HepG2 (cell line): ENCODE data around the gene CCDC157. TPM values are rescaled to one million over a fixed set of nuclear protein-coding genes. Genes with fewer than 3 reads are reported as not detected.
A peak's percentile ranks its signal among the peaks of the same experiment; 100 is the strongest.

Source experiments
- ATAC-seq: fragments of 200-7000 bp; cut with Tn5 transposase; 3 replicates; pipeline ENCODE4 v1.9.1; 2020; ENCODE audit warnings: mild to moderate bottlenecking, moderate library complexity
- BruUV-seq: library from RNA; stranded (reverse); fragments of 400-500 nt; replicated peaks from 2 replicates; lab custom pipeline; 2021; lab: Mats Ljungman, UMichigan
- CTCF ChIA-PET: fragments of 300-600 bp; formaldehyde crosslinking; extraction: SDS; loops from one replicate; lab custom pipeline; 2021; ENCODE audit warnings: low total read pairs, inconsistent platforms, low intra/inter-chr PET ratio; lab: Yijun Ruan, JAX
- POLR2A ChIA-PET: fragments of 350-600 bp; sonication (Branson Sonifier 250); formaldehyde crosslinking; loops from one replicate; lab custom pipeline; 2020; ENCODE audit warnings: antibody characterized with exemption, inconsistent platforms; lab: Yijun Ruan, JAX
- DNase-seq: peaks from one replicate; pipeline ENCODE4 v3.0.0-alpha.2; 2015; ENCODE audit warnings: low spot score
- FAIRE-seq: peaks from 3 replicates; lab custom pipeline; 2011; peaks lifted over from hg19 to GRCh38; lab: Jason Lieb, UNC
- H2AFZ ChIP-seq: one replicate; pipeline ENCODE4 v1.6.1; 2011; ENCODE audit warnings: low read length, inconsistent platforms
- H3K27ac ChIP-seq: fragments of 300-600 bp; 3 replicates; pipeline ENCODE4 v1.8.0; 2011; ENCODE audit warnings: mixed run types, mild to moderate bottlenecking, mixed read lengths, low read length, inconsistent platforms; ENCODE audit not compliant: insufficient read depth; ENCODE audit errors: extremely low read length
- H3K27me3 ChIP-seq, 2 experiments: fragments of 200-600 bp in 1 of 2; 2 replicates in 1 of 2; 3 replicates in 1 of 2; pipeline versions ENCODE4 v1.6.0 to v1.8.0; 2011; ENCODE audit warnings: low read length in 2 of 2, mild to moderate bottlenecking in 2 of 2, moderate library complexity in 2 of 2, inconsistent platforms in 1 of 2; ENCODE audit not compliant: insufficient read depth in 2 of 2, control insufficient read depth in 1 of 2
- H3K36me3 ChIP-seq, 2 experiments: fragments of 200-600 bp in 1 of 2; replicated peaks in 1 of 2; 2 replicates in 1 of 2; 3 replicates in 1 of 2; pipeline versions ENCODE4 v1.5.1 to v1.8.0; 2011; ENCODE audit warnings: low read length in 2 of 2, inconsistent platforms in 1 of 2; ENCODE audit not compliant: insufficient read depth in 2 of 2, control insufficient read depth in 1 of 2
- H3K4me1 ChIP-seq: 2 replicates; pipeline ENCODE4 v1.5.1; 2012; ENCODE audit warnings: low read length, inconsistent platforms; ENCODE audit not compliant: insufficient read depth
- H3K4me2 ChIP-seq: 2 replicates; pipeline ENCODE4 v1.6.0; 2011; ENCODE audit warnings: low read depth, low read length, inconsistent platforms
- H3K4me3 ChIP-seq, 3 experiments: fragments of 200-600 bp in 1 of 3; sonication (generic), shearing (Covaris generic) in 1 of 3; replicated peaks in 1 of 3; 2 replicates each; pipeline ENCODE4 v1.5.1; 2011 to 2016; ENCODE audit warnings: low read length in 3 of 3, inconsistent platforms in 2 of 3, low read depth in 2 of 3, mild to moderate bottlenecking in 2 of 3, control low read depth in 1 of 3, mixed read lengths in 1 of 3; ENCODE audit not compliant: insufficient read depth in 1 of 3
- H3K79me2 ChIP-seq: one replicate; pipeline ENCODE4 v1.6.1; 2011; ENCODE audit warnings: low read length, inconsistent platforms; ENCODE audit not compliant: insufficient read depth
- H3K9ac ChIP-seq: 2 replicates; pipeline ENCODE4 v1.6.0; 2011; ENCODE audit warnings: mild to moderate bottlenecking, low read depth, low read length, inconsistent platforms; ENCODE audit not compliant: insufficient read depth
- H3K9me3 ChIP-seq: 2 replicates; pipeline ENCODE4 v1.5.1; 2012; ENCODE audit warnings: mild to moderate bottlenecking, low read length
- H4K20me1 ChIP-seq: 2 replicates; pipeline ENCODE4 v1.6.0; 2011; ENCODE audit warnings: inconsistent platforms, mild to moderate bottlenecking, low read length, moderate library complexity; ENCODE audit not compliant: insufficient read depth
- AGO1 ChIP-seq: fragments of 200-400 bp; formaldehyde crosslinking; IDR thresholded peaks from 2 replicates; pipeline ENCODE4 v1.6.1; 2017; ENCODE audit warnings: mild to moderate bottlenecking, low read depth, low read length, moderate library complexity; ENCODE audit not compliant: poor library complexity, severe bottlenecking
- ARID2 ChIP-seq: sonication (generic); formaldehyde crosslinking; IDR thresholded peaks from 2 replicates; pipeline ENCODE4 v1.8.1; 2022; ENCODE audit warnings: mild to moderate bottlenecking, missing genetic modification reagents, borderline replicate concordance
- CC2D1A ChIP-seq: sonication (generic); formaldehyde crosslinking; IDR thresholded peaks from 2 replicates; pipeline ENCODE4 v1.8.1; 2023; ENCODE audit warnings: mild to moderate bottlenecking, missing genetic modification reagents
- CCDC6 ChIP-seq: sonication (generic); formaldehyde crosslinking; IDR thresholded peaks from 2 replicates; pipeline ENCODE4 v1.8.1; 2022; ENCODE audit warnings: mild to moderate bottlenecking, missing genetic modification reagents, moderate library complexity
- MTF1 ChIP-seq: sonication (generic); formaldehyde crosslinking; IDR thresholded peaks from 2 replicates; pipeline ENCODE4 v1.5.0; 2020; ENCODE audit warnings: missing genetic modification reagents
- SALL2 ChIP-seq: sonication (generic); formaldehyde crosslinking; IDR thresholded peaks from 2 replicates; pipeline ENCODE4 v1.8.1; 2023; ENCODE audit warnings: mild to moderate bottlenecking, missing genetic modification reagents, inconsistent platforms
- SMARCE1 ChIP-seq: fragments of 450-650 bp; IDR thresholded peaks from 2 replicates; pipeline ENCODE4 v1.6.1; 2017; ENCODE audit warnings: borderline replicate concordance
- THAP11 ChIP-seq: IDR thresholded peaks from 2 replicates; pipeline ENCODE4 v1.6.1; 2016; ENCODE audit warnings: missing biosample characterization, missing genetic modification reagents
- TSC22D2 ChIP-seq: sonication (generic); formaldehyde crosslinking; IDR thresholded peaks from 2 replicates; pipeline ENCODE4 v1.5.1; 2020; ENCODE audit warnings: missing genetic modification reagents, mild to moderate bottlenecking, borderline replicate concordance
- ZBTB38 ChIP-seq: sonication (generic); formaldehyde crosslinking; IDR thresholded peaks from 2 replicates; pipeline ENCODE4 v1.5.1; 2020; ENCODE audit warnings: mild to moderate bottlenecking, missing genetic modification reagents
- ZNF335 ChIP-seq: sonication (generic); formaldehyde crosslinking; IDR thresholded peaks from 2 replicates; pipeline ENCODE4 v1.4.0; 2020; ENCODE audit warnings: missing genetic modification reagents
- ZNF354B ChIP-seq: sonication (generic); formaldehyde crosslinking; IDR thresholded peaks from 2 replicates; pipeline ENCODE4 v1.8.0; 2022; ENCODE audit warnings: mild to moderate bottlenecking, missing genetic modification reagents
- ZNF367 ChIP-seq: sonication (generic); formaldehyde crosslinking; IDR thresholded peaks from 2 replicates; pipeline ENCODE4 v1.4.0; 2020; ENCODE audit warnings: missing genetic modification reagents, borderline replicate concordance
- ZNF563 ChIP-seq: sonication (generic); formaldehyde crosslinking; IDR thresholded peaks from 2 replicates; pipeline ENCODE4 v1.8.0; 2022; ENCODE audit warnings: mild to moderate bottlenecking, moderate library complexity, missing genetic modification reagents
- ZNF75D ChIP-seq: sonication (generic); formaldehyde crosslinking; IDR thresholded peaks from 2 replicates; pipeline ENCODE4 v1.8.1; 2023; ENCODE audit warnings: missing genetic modification reagents, mild to moderate bottlenecking, borderline replicate concordance
- ZNF883 ChIP-seq: sonication (generic); formaldehyde crosslinking; IDR thresholded peaks from 2 replicates; pipeline ENCODE4 v1.5.1; 2020; ENCODE audit warnings: mild to moderate bottlenecking, missing genetic modification reagents; ENCODE audit errors: not compliant biosample characterization
- WGBS: methylation state at CpG from one replicate; pipeline ENCODE4 v1.1.6; 2017; ENCODE audit warnings: low lambda C conversion rate; 5-methylcytosine and 5-hydroxymethylcytosine counted together
- in situ Hi-C: cut with HindIII; loops from 2 replicates; pipeline ENCODE4 v1.10.0; 2017; ENCODE audit warnings: low pct_unique_long_range_greater_than_20kb; ENCODE audit not compliant: extremely low pct_ligation_motif_present
- intact Hi-C: fragments of 100-400 bp; cut with micrococcal nuclease; formaldehyde crosslinking; loops from one replicate; pipeline ENCODE4 v1.10.0; 2022; ENCODE audit not compliant: unreplicated experiment
- polyA plus RNA-seq, 8 experiments: library from polyadenylated mRNA; depleted of rRNA in 3 of 8; stranded (reverse) in 7 of 8; unstranded in 1 of 8; fragments of >200 nt; fragmentation: Illumina TruSeq in 4 of 8; extraction: Trizol in 4 of 8; gene quantifications; 2 replicates each; pipeline versions ENCODE4 v1.2.1 to v1.2.3, GENCODE V29; 2011 to 2016; ENCODE audit warnings: low read depth in 4 of 8, missing spikeins in 1 of 8, mixed read lengths in 1 of 8; ENCODE audit not compliant: insufficient read depth in 1 of 8
- total RNA-seq, 5 experiments: library from RNA; depleted of rRNA; stranded (reverse); fragments of >200 nt; fragmentation: Illumina TruSeq; extraction: Trizol; gene quantifications; 2 replicates each; pipeline ENCODE4 v1.2.3, GENCODE V29; 2016; ENCODE audit warnings: low read depth in 1 of 5
- TF ChIP-seq, protein P1 (sequence below): sonication (generic); formaldehyde crosslinking; IDR thresholded peaks from 2 replicates; pipeline ENCODE4 v1.4.0; 2020; ENCODE audit warnings: mild to moderate bottlenecking, missing genetic modification reagents

The CCDC157 gene
- total and polyA plus RNA-seq, 2 of the 13 experiments (the other 11 are each of a cell fraction or from before 2014, with no cell fraction given): 1.4 to 1.6 TPM

DNA sequence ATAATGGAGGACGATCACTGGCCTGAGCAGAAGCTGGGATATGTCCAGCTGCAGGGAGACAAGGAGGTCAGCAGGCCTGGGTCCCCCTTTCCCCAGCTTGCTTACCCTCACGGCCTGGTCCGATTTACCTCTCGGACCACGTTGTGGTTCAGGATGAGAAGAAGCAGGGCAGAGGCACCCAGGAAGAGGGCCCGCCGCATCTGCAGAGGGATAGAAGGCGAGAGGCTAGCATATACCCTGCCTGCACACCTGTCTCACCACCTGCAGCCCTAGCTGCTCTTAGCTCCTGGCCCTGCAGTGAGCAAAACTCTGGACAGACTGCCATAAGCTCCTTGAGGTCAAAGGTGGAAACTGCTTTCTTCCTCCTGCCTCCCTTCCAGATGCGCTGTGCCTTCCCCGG is 29.1 kb downstream of the CCDC157 start:
- H4K20me1 ChIP-seq: no peaks in the 10 kb centered on the region
- ChIA-PET POLR2A (no interaction called here), CTCF (no interaction called here)
- no peak for DNase-seq
- H3K9ac ChIP-seq: no peak overlapping the region
- no peak overlapping the region for H2AFZ ChIP-seq
- no peak for ATAC-seq
- peaks cover 9% of the 10 kb centered on the region for H3K4me1 ChIP-seq
- no peaks in the 10 kb centered on the region for H3K79me2 ChIP-seq
- no peak for FAIRE-seq
- H3K4me3 ChIP-seq: no peak overlapping the region
- no peak overlapping the region for H3K27ac ChIP-seq
- no peaks in the 10 kb centered on the region for H3K36me3 ChIP-seq
- WGBS: 92% methylated on average over 9 of the region's 10 CpGs
- BruUV-seq: no TSS peak
- peak overlapping the region; percentile 80; the same call in 1 of the 2 replicates for H3K4me2 ChIP-seq
- no peaks in the 10 kb centered on the region; the same call in 1 of the 2 replicates for H3K9me3 ChIP-seq
- in situ Hi-C loops (loop anchor here (5.0 to 25.0 kb wide), 3 partner anchors 99 to 274 kb away; partner anchors contain the start of gene CASTOR1), intact Hi-C loops (no loop called here)
- no peak for TF ChIP-seq ZNF75D
- TF ChIP-seq SALL2 (CRISPR knock-in tag): no peak
- TF ChIP-seq, protein P1, sequence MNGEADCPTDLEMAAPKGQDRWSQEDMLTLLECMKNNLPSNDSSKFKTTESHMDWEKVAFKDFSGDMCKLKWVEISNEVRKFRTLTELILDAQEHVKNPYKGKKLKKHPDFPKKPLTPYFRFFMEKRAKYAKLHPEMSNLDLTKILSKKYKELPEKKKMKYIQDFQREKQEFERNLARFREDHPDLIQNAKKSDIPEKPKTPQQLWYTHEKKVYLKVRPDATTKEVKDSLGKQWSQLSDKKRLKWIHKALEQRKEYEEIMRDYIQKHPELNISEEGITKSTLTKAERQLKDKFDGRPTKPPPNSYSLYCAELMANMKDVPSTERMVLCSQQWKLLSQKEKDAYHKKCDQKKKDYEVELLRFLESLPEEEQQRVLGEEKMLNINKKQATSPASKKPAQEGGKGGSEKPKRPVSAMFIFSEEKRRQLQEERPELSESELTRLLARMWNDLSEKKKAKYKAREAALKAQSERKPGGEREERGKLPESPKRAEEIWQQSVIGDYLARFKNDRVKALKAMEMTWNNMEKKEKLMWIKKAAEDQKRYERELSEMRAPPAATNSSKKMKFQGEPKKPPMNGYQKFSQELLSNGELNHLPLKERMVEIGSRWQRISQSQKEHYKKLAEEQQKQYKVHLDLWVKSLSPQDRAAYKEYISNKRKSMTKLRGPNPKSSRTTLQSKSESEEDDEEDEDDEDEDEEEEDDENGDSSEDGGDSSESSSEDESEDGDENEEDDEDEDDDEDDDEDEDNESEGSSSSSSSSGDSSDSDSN (CRISPR knock-in tag): 0 out of 2 replicates have a peak, but pooled peaks have one; percentile 22
- no peak for TF ChIP-seq THAP11 (CRISPR knock-in tag)
- TF ChIP-seq MTF1 (CRISPR knock-in tag): no peak
- no peak for TF ChIP-seq CCDC6 (CRISPR knock-in tag)
- no peak for TF ChIP-seq ZNF354B (CRISPR knock-in tag)
- TF ChIP-seq ZBTB38 (CRISPR knock-in tag): 0 out of 2 replicates have a peak, but pooled peaks have one; percentile 1
- no peak for TF ChIP-seq ZNF335 (CRISPR knock-in tag)
- TF ChIP-seq ZNF883 (CRISPR knock-in tag): no peak
- no peak for TF ChIP-seq ARID2 (CRISPR knock-in tag)
- TF ChIP-seq AGO1: no peak
- no peak for TF ChIP-seq CC2D1A (CRISPR knock-in tag)
- TF ChIP-seq TSC22D2 (CRISPR knock-in tag): no peak
- TF ChIP-seq ZNF563 (CRISPR knock-in tag): no peak
- no peak for TF ChIP-seq SMARCE1
- TF ChIP-seq ZNF367: no peak
- H3K27me3 ChIP-seq: no peaks in the 10 kb centered on the region
